GM12874 (cell line): ENCODE measurements around the gene CLEC6A.

ENCODE experiments used
- TF ChIP-seq, protein P1 (sequence below): IDR thresholded peaks from 2 replicates; pipeline ENCODE4 v1.5.1; 2011; ENCODE audit warnings: low read depth, mild to moderate bottlenecking, control low read depth, low read length, moderate library complexity; ENCODE audit not compliant: insufficient read depth

Gene CLEC6A

GRCh38 chr12:8453796-8454195 is 2.0 kb upstream of the CLEC6A start:
- TF ChIP-seq, protein P1, sequence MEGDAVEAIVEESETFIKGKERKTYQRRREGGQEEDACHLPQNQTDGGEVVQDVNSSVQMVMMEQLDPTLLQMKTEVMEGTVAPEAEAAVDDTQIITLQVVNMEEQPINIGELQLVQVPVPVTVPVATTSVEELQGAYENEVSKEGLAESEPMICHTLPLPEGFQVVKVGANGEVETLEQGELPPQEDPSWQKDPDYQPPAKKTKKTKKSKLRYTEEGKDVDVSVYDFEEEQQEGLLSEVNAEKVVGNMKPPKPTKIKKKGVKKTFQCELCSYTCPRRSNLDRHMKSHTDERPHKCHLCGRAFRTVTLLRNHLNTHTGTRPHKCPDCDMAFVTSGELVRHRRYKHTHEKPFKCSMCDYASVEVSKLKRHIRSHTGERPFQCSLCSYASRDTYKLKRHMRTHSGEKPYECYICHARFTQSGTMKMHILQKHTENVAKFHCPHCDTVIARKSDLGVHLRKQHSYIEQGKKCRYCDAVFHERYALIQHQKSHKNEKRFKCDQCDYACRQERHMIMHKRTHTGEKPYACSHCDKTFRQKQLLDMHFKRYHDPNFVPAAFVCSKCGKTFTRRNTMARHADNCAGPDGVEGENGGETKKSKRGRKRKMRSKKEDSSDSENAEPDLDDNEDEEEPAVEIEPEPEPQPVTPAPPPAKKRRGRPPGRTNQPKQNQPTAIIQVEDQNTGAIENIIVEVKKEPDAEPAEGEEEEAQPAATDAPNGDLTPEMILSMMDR = no peak

DNA sequence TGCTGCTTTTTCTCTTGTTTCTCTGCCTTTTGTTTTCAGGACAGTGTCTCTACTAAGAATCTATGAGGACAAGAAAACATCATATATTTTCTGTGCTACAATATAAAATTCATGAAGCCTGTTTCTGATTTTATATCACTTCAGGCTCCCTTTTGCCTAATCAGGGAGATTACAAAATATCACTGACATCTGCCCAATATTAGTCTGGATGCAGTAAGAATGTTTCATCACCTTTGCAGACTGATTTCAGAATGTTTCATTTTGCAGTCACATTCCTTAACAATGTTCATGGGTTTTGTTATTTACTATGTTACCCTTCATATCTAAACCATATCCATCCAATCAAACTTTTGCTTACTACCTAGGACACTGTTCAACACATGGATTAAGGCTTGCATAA is 491 bp upstream of the CLEC6A start:
- TF ChIP-seq, protein P1 = no peak

DNA sequence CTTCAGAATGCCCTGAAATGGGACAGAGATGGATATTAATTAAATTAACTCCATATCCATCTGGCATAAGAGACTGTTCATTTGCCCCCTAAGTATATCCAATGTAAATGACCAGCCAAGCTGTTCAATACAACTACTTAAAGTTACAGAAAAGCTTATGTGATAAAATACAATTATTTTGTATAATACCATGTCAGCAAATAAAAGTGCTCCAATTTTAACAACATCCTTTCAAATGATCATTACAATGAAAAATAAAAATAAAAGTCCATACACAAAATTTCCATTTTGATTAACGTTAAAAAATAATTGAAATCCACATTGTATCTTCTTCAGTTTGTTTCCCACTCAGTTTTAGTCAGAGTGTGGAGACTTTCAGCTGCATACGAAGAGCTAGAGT is 5.7 kb downstream of the CLEC6A start:
- TF ChIP-seq, protein P1 = no peak

DNA sequence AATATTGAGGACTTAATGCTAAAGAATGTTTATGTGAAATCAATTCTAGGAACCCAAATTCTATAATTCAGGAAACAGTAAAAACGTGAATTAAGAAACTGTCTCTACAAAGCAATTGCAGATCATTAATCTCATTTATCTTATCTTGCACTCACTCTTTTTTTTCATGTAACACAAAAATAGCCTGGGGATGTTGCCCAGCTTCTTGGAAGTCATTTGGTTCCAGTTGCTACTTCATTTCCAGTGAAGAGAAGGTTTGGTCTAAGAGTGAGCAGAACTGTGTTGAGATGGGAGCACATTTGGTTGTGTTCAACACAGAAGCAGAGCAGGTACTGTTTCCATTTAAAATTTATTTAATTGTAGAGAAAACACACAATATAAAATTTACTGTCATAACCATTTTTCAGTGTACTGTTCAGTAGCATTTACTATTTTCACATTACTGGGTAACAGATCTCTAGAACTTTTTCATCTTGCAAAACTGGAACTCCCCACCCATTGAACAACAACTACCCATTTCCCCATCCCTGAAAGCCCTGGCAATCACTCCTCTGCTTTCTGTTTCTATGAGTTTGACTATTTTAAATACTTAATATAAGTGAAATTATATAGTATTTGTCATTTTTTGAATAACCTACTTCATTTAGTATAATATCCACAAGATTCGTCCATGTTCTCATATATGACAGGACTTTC is 9.7 kb downstream of the CLEC6A start:
- TF ChIP-seq, protein P1 = no peak

GRCh38 chr12:8466241-8466640 is 10.5 kb downstream of the CLEC6A start:
- TF ChIP-seq, protein P1 = no peak

DNA sequence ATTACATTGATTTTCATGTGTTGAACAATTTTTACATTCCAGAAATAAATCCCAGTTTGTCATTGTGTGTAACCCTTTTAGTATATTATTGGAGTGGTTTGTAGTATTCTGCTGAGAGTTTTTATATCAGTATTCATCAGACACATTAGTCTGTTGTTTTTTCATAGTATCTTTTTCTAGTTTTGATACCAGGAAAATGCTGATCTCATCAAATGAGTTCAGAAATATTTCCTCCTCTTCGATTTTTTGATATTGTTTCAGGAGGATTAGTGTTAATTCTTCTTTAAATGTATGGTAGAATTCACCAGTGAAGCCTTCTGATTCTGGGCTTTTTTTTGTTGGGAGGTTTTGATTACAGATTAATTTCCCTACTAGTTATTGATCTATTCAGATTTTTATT is 15.3 kb downstream of the CLEC6A start:
- TF ChIP-seq, protein P1 = no peak

DNA sequence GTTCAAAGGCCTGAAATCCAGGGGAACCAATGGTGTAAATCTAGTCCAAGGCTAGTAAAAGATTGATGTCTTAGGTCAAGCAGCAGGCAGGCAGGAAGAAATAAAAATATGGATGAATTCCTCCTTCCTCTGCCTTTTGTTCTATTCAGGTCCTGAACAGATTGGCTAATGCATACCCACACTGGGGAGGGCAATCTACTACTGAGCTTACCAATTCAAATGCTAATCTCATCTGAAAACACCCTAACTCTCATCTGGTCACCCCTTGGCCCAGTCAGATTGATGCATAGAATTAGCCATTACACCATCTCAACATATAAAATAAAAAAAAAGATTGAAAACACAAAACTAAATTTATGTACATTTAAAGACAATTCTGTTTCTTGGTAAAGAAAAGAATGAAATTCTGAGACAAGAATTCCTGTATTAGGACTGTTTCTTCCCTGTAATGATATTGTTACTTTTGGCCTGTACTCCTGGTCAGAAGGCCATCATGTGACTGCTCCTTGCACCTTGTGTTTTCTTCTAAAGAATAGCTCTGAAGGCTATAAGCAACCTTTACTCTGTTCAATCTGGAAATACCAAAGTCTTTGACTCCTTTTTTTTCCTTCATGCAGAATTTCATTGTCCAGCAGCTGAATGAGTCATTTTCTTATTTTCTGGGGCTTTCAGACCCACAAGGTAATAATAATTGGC is 19.9 kb downstream of the CLEC6A start:
- TF ChIP-seq, protein P1 = no peak
